Calu3 (cell line): ENCODE data around the gene SESN3. TPM values are rescaled to one million over a fixed set of nuclear protein-coding genes. Genes with fewer than 3 reads are reported as not detected.
A peak's percentile ranks its signal among the peaks of the same experiment; 100 is the strongest.

Experiments
- BruUV-seq: library from RNA; stranded (reverse); fragments of 400-500 nt; replicated peaks from 2 replicates; lab custom pipeline; 2021; lab: Mats Ljungman, UMichigan
- CTCF ChIA-PET: fragments of 300-600 bp; sonication (Branson Sonifier 250); formaldehyde crosslinking; loops from one replicate; lab custom pipeline; 2022; ENCODE audit warnings: antibody characterized with exemption; lab: Charles Lee
- DNase-seq: peaks from one replicate; pipeline ENCODE4 v3.0.0; 2022
- H3K27ac Mint-ChIP-seq: one replicate; pipeline ENCODE4 v1.8.0; 2022; ENCODE audit warnings: mixed read lengths; ENCODE audit not compliant: unreplicated experiment
- H3K27me3 Mint-ChIP-seq: one replicate; pipeline ENCODE4 v1.8.0; 2022; ENCODE audit warnings: mixed read lengths; ENCODE audit not compliant: unreplicated experiment
- H3K36me3 Mint-ChIP-seq: one replicate; pipeline ENCODE4 v1.8.0; 2022; ENCODE audit warnings: mild to moderate bottlenecking, moderate library complexity, mixed read lengths; ENCODE audit not compliant: insufficient read depth, unreplicated experiment
- H3K4me1 Mint-ChIP-seq: one replicate; pipeline ENCODE4 v1.8.0; 2022; ENCODE audit warnings: mild to moderate bottlenecking, low read depth, mixed read lengths; ENCODE audit not compliant: unreplicated experiment
- H3K4me3 Mint-ChIP-seq: one replicate; pipeline ENCODE4 v1.8.0; 2022; ENCODE audit warnings: mild to moderate bottlenecking, low read depth, moderate library complexity, mixed read lengths; ENCODE audit not compliant: unreplicated experiment
- H3K9me3 Mint-ChIP-seq: one replicate; pipeline ENCODE4 v1.8.0; 2022; ENCODE audit warnings: low read depth, mixed read lengths; ENCODE audit not compliant: unreplicated experiment
- intact Hi-C: fragments of 100-400 bp; cut with micrococcal nuclease; formaldehyde crosslinking; loops from one replicate; pipeline ENCODE4 v1.10.0; 2022; ENCODE audit not compliant: unreplicated experiment
- total RNA-seq: library from RNA; stranded (reverse); gene quantifications from 2 replicates; pipeline ENCODE4 v1.2.3, GENCODE V29; 2022
- TF ChIP-seq, protein P1 (sequence below): fragments of 200-600 bp; IDR thresholded peaks from one replicate; pipeline ENCODE4 v1.8.0; 2022; ENCODE audit warnings: antibody characterized with exemption; ENCODE audit not compliant: unreplicated experiment

SESN3 gene
- total RNA-seq, 1 experiment from 2014 or later = 5.6 TPM

DNA sequence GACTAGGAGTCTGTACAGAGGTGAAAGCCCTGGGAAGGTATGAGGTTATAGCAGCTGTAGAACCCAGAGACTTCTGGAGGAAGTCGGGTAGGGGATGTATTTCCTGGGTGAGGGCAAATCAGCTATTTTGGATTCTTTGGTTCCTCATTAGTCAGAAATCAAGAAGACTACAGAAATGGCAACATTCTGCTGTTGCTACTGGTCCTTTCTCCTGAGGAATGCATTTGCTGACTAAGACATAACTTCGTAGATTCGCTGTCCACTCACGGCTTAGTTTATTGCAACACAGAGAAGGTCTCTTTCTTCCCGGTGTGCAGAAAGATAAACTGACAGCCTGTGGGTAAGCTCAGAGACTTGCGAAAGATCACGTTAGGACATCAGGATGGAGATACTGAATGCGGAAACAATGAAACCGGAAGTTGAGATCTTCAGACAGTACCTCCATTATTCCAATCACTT lies 25.3 kb upstream of the SESN3 start:
- Mint-ChIP-seq H3K27ac (no peak overlapping the region), H3K4me1 (no peaks in the 10 kb centered on the region), H3K4me3 (no peak overlapping the region), H3K27me3 (peaks cover 8% of the 10 kb centered on the region), H3K36me3 (peaks cover 4% of the 10 kb centered on the region), H3K9me3 (no peaks in the 10 kb centered on the region)
- intact Hi-C loops = no loop called here
- TF ChIP-seq, protein P1, sequence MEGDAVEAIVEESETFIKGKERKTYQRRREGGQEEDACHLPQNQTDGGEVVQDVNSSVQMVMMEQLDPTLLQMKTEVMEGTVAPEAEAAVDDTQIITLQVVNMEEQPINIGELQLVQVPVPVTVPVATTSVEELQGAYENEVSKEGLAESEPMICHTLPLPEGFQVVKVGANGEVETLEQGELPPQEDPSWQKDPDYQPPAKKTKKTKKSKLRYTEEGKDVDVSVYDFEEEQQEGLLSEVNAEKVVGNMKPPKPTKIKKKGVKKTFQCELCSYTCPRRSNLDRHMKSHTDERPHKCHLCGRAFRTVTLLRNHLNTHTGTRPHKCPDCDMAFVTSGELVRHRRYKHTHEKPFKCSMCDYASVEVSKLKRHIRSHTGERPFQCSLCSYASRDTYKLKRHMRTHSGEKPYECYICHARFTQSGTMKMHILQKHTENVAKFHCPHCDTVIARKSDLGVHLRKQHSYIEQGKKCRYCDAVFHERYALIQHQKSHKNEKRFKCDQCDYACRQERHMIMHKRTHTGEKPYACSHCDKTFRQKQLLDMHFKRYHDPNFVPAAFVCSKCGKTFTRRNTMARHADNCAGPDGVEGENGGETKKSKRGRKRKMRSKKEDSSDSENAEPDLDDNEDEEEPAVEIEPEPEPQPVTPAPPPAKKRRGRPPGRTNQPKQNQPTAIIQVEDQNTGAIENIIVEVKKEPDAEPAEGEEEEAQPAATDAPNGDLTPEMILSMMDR = no peak
- CTCF ChIA-PET = no interaction called here
- DNase-seq = no peak
- no TSS peak for BruUV-seq

DNA sequence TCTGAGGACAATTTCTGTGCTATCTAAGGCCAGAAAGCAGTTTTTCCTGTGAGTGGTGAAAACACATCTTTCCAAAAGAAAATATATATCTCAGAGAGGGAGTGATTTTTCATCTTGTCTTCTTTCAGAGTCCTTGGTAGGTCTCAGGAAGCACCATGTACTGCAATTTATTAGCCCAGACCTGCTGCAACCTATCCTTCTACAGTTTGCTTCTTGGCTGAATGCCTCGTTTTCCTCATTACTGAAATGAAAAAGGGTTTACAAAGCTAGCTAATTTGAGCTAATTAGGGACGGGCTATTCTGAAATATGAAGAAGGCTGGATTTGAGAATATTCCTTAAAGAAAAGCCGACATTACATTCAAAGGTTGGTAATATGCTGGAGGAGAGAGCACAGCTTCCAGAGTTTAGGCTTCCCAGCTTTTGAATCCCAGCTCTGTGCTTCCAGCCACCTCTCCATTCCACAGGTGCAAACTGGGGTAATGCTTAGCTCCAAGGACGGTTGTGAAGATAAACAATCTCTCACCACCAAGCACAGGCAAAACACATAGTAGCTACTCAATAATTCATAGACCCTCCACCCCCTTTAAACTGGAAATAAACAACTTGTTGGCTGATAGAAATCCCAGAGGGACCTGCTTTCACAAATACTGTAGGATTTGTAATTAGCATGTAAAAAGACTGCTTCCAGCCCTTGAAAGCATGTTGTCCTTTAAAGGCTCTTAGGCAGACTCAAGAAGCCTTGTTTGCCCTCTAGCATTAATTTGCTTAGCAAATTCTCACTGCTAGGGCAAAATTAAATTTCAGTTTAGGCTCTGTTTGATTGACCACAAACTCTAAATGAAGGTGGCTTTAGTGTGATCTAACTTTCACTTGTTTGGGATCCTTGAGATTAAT lies 24.5 kb upstream of the SESN3 start:
- Mint-ChIP-seq H3K4me1 (no peaks in the 10 kb centered on the region), H3K4me3 (no peak overlapping the region), H3K27me3 (peaks cover 8% of the 10 kb centered on the region), H3K27ac (no peak overlapping the region), H3K36me3 (peaks cover 4% of the 10 kb centered on the region), H3K9me3 (no peaks in the 10 kb centered on the region)
- no TSS peak for BruUV-seq
- DNase-seq = no peak
- CTCF ChIA-PET = no interaction called here
- TF ChIP-seq, protein P1 = no peak
- intact Hi-C loops = no loop called here

DNA sequence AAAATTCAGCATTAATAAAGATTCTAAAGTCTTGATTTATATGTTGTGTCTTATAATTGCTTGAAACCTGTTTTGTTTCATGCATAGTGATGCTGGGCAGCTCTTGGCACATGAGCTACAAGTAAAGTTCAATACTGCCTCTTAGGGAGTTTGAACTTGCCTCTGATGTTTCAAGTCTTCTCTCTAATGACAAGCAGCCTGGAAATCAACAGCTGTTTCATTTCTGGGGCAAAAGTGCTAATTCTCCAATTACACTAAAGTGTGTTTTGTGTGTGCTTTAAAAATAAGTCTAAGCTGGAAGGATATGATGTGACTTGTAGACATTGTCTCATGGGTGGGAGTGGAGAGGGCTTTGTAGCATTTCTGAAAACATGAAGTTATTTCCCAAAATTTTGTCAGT lies 23.7 kb upstream of the SESN3 start:
- Mint-ChIP-seq H3K27me3 (peaks cover 8% of the 10 kb centered on the region), H3K27ac (no peak overlapping the region), H3K36me3 (peaks cover 4% of the 10 kb centered on the region), H3K9me3 (no peaks in the 10 kb centered on the region), H3K4me1 (no peaks in the 10 kb centered on the region), H3K4me3 (no peak overlapping the region)
- DNase-seq = no peak
- CTCF ChIA-PET = no interaction called here
- BruUV-seq = no TSS peak
- intact Hi-C loops = no loop called here
- TF ChIP-seq, protein P1 = no peak

DNA sequence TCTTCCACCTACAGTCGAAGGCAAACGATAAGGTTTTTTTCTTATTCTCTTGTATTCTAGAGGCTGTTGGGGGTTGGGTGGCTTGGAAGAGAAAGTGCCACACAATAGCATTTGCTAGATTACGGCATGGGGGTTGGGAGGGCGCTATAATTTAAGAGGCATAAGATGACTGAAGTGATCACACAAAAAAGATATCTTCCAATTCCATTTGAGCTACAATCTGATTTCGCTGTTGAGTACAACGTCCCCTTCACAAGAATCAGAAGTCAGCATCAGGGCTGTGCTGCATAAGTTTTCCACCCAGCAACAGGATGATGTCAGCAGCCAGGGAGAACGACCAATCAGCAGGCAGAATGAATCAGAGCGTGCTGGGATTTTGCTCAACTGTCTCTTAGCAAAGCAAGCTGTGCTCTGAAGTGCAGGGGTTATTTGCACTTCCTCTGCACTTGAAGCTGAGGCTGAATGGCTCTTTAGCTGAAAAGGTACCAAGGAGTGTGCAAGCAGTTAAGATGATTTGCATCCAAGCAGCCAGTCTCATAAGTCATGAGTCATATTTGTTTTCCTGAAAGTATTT lies 23.2 kb upstream of the SESN3 start:
- H3K4me3 Mint-ChIP-seq = peak overlapping the region; percentile 59
- H3K9me3 Mint-ChIP-seq = no peaks in the 10 kb centered on the region
- DNase-seq = peak; percentile 55
- peaks cover 8% of the 10 kb centered on the region for H3K27me3 Mint-ChIP-seq
- no TSS peak for BruUV-seq
- no peaks in the 10 kb centered on the region for H3K4me1 Mint-ChIP-seq
- TF ChIP-seq, protein P1 = no peak
- H3K36me3 Mint-ChIP-seq = peaks cover 4% of the 10 kb centered on the region
- intact Hi-C loops = no loop called here
- CTCF ChIA-PET = no interaction called here
- H3K27ac Mint-ChIP-seq = no peak overlapping the region
